ENCODE results near the gene SRRM5.
A peak's percentile ranks its signal among the peaks of the same experiment; 100 is the strongest.
"Not testable (repeated sequence)": the region's sequence is repeated elsewhere in the genome, so short reads cannot be mapped to it uniquely, and the experiment has no call there.

SRRM5 gene

GRCh38 chr19:43592800-43593350 is 19.0 kb upstream of the SRRM5 start:
- DNase-seq, result no peak

GRCh38 chr19:43594081-43594697 is 17.7 kb upstream of the SRRM5 start:
- DNase-seq, result no peak

GRCh38 chr19:43594710-43595604 is 16.9 kb upstream of the SRRM5 start:
- peak; percentile 65 to 70 for DNase-seq

GRCh38 chr19:43595605-43595998 is 16.3 kb upstream of the SRRM5 start:
- no peak for DNase-seq

- peak; percentile 98 to 99 for DNase-seq
Measured at GRCh38 chr19:43595999-43596841, 15.7 kb upstream of the SRRM5 start, which contains the start of the genes IRGQ and ZNF576. Gene IRGQ (minus strand): TSS chr19:43596134. CDS start chr19:43595338, 796 bp downstream. Gene ZNF576 (plus strand): TSS chr19:43596595. CDS start chr19:43597109, 514 bp downstream.

- peak in 1 of 2 experiments; percentile 2 for DNase-seq
Measured at GRCh38 chr19:43596842-43597461, 14.9 kb upstream of the SRRM5 start.

GRCh38 chr19:43597876-43598275 is 14.0 kb upstream of the SRRM5 start:
- DNase-seq, result no peak

GRCh38 chr19:43598445-43599240 is 13.2 kb upstream of the SRRM5 start:
- no peak for DNase-seq

- no peak for DNase-seq
Measured at GRCh38 chr19:43599635-43600295, 12.1 kb upstream of the SRRM5 start.

- not testable (repeated sequence) for DNase-seq
Measured at GRCh38 chr19:43600326-43600725, 11.6 kb upstream of the SRRM5 start.

GRCh38 chr19:43605875-43606568 is 5.9 kb upstream of the SRRM5 start:
- DNase-seq, result peak; percentile 32 to 64

- peak; percentile 52 to 72 for DNase-seq
Measured at GRCh38 chr19:43606569-43607229, 5.2 kb upstream of the SRRM5 start.

- DNase-seq, result no peak
Measured at GRCh38 chr19:43607238-43608205, 4.4 kb upstream of the SRRM5 start.

- DNase-seq, result no peak
Measured at GRCh38 chr19:43609872-43610271, 2.0 kb upstream of the SRRM5 start.

GRCh38 chr19:43610493-43610892 is 1.4 kb upstream of the SRRM5 start:
- no peak for DNase-seq

GRCh38 chr19:43612374-43612773 is 486 bp downstream of the SRRM5 start:
- DNase-seq, result no peak

- DNase-seq, result no peak
Measured at GRCh38 chr19:43616306-43616705, 4.4 kb downstream of the SRRM5 start.

GRCh38 chr19:43616954-43617353 is 5.1 kb downstream of the SRRM5 start:
- no peak for DNase-seq
